K562 (cell line): ENCODE results near the gene CFL1. TPM values are rescaled to one million over a fixed set of nuclear protein-coding genes. Genes with fewer than 3 reads are reported as not detected.
A peak's percentile ranks its signal among the peaks of the same experiment; 100 is the strongest.

ENCODE experiments used
- CREB1 ChIP-seq, 2 experiments: sonication (generic) in 1 of 2; formaldehyde crosslinking in 1 of 2; IDR thresholded peaks; 2 replicates each; pipeline versions ENCODE4 v1.6.1 to v1.8.0; 2012 to 2022; ENCODE audit warnings: inconsistent platforms in 1 of 2, mild to moderate bottlenecking in 1 of 2, missing genetic modification reagents in 1 of 2, moderate library complexity in 1 of 2
- CREBBP ChIP-seq: IDR thresholded peaks from one replicate; pipeline ENCODE4 v1.6.1; 2012; ENCODE audit warnings: low read depth, mild to moderate bottlenecking, control low read depth, inconsistent platforms, low read length
- ESRRA ChIP-seq: fragments of 450-650 bp; IDR thresholded peaks from 2 replicates; pipeline ENCODE4 v1.6.1; 2014; ENCODE audit warnings: low read depth, mild to moderate bottlenecking, moderate library complexity, borderline replicate concordance
- FOXP1 ChIP-seq: sonication (generic); formaldehyde crosslinking; IDR thresholded peaks from 2 replicates; pipeline ENCODE4 v1.8.0; 2022; ENCODE audit warnings: mild to moderate bottlenecking, missing genetic modification reagents
- HCFC1 ChIP-seq: IDR thresholded peaks from 2 replicates; pipeline ENCODE4 v1.6.1; 2012; ENCODE audit warnings: low read depth, low read length, improper control_type of control experiment
- HDAC1 ChIP-seq, 2 experiments: fragments of 450-650 bp; IDR thresholded peaks; 2 replicates each; pipeline ENCODE4 v1.6.1; 2016 to 2017; ENCODE audit warnings: inconsistent platforms in 1 of 2, mild to moderate bottlenecking in 1 of 2, moderate library complexity in 1 of 2
- HMGN3 ChIP-seq: IDR thresholded peaks from 2 replicates; pipeline ENCODE4 v1.6.1; 2011; ENCODE audit warnings: borderline replicate concordance, low read depth, mild to moderate bottlenecking, mixed read lengths, low read length; ENCODE audit not compliant: insufficient read length; ENCODE audit errors: extremely low read depth
- MAFK ChIP-seq: IDR thresholded peaks from 2 replicates; pipeline ENCODE4 v1.6.1; 2011; ENCODE audit warnings: low read length, improper control_type of control experiment
- MYC ChIP-seq, 2 experiments: fragments of 250-450 bp in 1 of 2; sonication (Bioruptor Pico) in 1 of 2; IDR thresholded peaks; 2 replicates each; pipeline versions ENCODE4 v1.5.1 to v1.6.1; 2012 to 2021; ENCODE audit warnings: low read depth in 2 of 2, borderline replicate concordance in 1 of 2, improper control_type of control experiment in 1 of 2, low read length in 1 of 2, mild to moderate bottlenecking in 1 of 2, moderate library complexity in 1 of 2
- NEUROD1 ChIP-seq: fragments of 150-350 bp; IDR thresholded peaks from 2 replicates; pipeline ENCODE4 v1.6.1; 2014; ENCODE audit warnings: borderline replicate concordance, low read length, low read depth; ENCODE audit not compliant: partially characterized antibody
- POLR2B ChIP-seq: fragments of 450-650 bp; IDR thresholded peaks from 2 replicates; pipeline ENCODE4 v1.6.1; 2018; ENCODE audit warnings: low read depth; ENCODE audit not compliant: partially characterized antibody
- POLR2H ChIP-seq: IDR thresholded peaks from 2 replicates; pipeline ENCODE4 v1.6.1; 2016; ENCODE audit warnings: missing genetic modification characterization, low read depth, mild to moderate bottlenecking, control low read depth, missing compliant biosample characterization, moderate library complexity
- PRMT5 ChIP-seq: sonication (generic); formaldehyde crosslinking; IDR thresholded peaks from 2 replicates; pipeline ENCODE4 v1.5.0; 2020; ENCODE audit warnings: missing genetic modification reagents
- PRPF4 ChIP-seq: fragments of 200-400 bp; formaldehyde crosslinking; IDR thresholded peaks from one replicate; pipeline ENCODE4 v1.6.1; 2017; ENCODE audit warnings: low read length, low read depth, mild to moderate bottlenecking; ENCODE audit not compliant: insufficient read depth, poor library complexity, severe bottlenecking
- RBM39 ChIP-seq: fragments of 200-400 bp; formaldehyde crosslinking; optimal IDR thresholded peaks from 2 replicates; pipeline ENCODE3; 2018; ENCODE audit warnings: low read depth, low read length
- SMAD4 ChIP-seq: fragments of 250-450 bp; sonication (Bioruptor Pico); conservative IDR thresholded peaks from 2 replicates; pipeline ENCODE4 v1.8.0; 2021; ENCODE audit warnings: inconsistent platforms, mild to moderate bottlenecking, moderate library complexity
- SRSF7 ChIP-seq: fragments of 200-400 bp; formaldehyde crosslinking; optimal IDR thresholded peaks from 2 replicates; pipeline ENCODE3; 2017; ENCODE audit warnings: mild to moderate bottlenecking, low read depth, low read length
- STAT5B ChIP-seq: fragments of 250-450 bp; sonication (Bioruptor Pico); IDR thresholded peaks from 2 replicates; pipeline ENCODE4 v1.8.0; 2021; ENCODE audit warnings: mild to moderate bottlenecking, inconsistent platforms
- TAF7 ChIP-seq: fragments of 450-650 bp; IDR thresholded peaks from 2 replicates; pipeline ENCODE4 v1.6.1; 2016; ENCODE audit warnings: missing genetic modification characterization, missing compliant biosample characterization
- ZBTB7A ChIP-seq: IDR thresholded peaks from 2 replicates; pipeline ENCODE4 v1.6.1; 2011; ENCODE audit warnings: low read depth, mild to moderate bottlenecking, low read length, moderate library complexity, borderline replicate concordance; ENCODE audit not compliant: control insufficient read depth
- polyA plus RNA-seq, 8 experiments: library from polyadenylated mRNA; depleted of rRNA in 4 of 8; stranded (reverse) in 5 of 8; unstranded in 3 of 8; fragments of >200 nt; fragmentation: Nextera tagmentation in 2 of 8; fragmentation: Illumina TruSeq in 1 of 8; extraction: Ambion mirVana in 2 of 8; extraction: Trizol in 1 of 8; gene quantifications; 2 replicates each; pipeline versions ENCODE4 v1.2.1 to v1.2.3, GENCODE V29; 2011 to 2014; ENCODE audit warnings: inconsistent platforms in 1 of 8, missing spikeins in 1 of 8
- total RNA-seq, 7 experiments: library from RNA; depleted of rRNA in 6 of 7; stranded (reverse); fragments of >200 nt in 6 of 7; fragmentation: Illumina TruSeq in 2 of 7; extraction: Trizol in 2 of 7; gene quantifications; 2 replicates each; pipeline versions ENCODE4 v1.2.1 to v1.2.3, GENCODE V29; 2011 to 2021; ENCODE audit warnings: low replicate concordance in 1 of 7
- TF ChIP-seq, protein P1 (sequence below), 2 experiments: fragments of 150-350 bp in 1 of 2; IDR thresholded peaks; 2 replicates each; pipeline ENCODE4 v1.6.1; 2012 to 2016; ENCODE audit warnings: low read depth in 2 of 2, low read length in 2 of 2, mild to moderate bottlenecking in 1 of 2, moderate library complexity in 1 of 2
- TF ChIP-seq, protein P2 (sequence below): fragments of 250-450 bp; sonication (Bioruptor Pico); IDR thresholded peaks from 2 replicates; pipeline ENCODE4 v1.4.0; 2020; ENCODE audit warnings: mild to moderate bottlenecking

CFL1 gene
- total and polyA plus RNA-seq, 9 of the 15 experiments (the other 6 are each of a cell fraction or from before 2014, with no cell fraction given) = 105 to 1,101 (median 859) TPM

DNA sequence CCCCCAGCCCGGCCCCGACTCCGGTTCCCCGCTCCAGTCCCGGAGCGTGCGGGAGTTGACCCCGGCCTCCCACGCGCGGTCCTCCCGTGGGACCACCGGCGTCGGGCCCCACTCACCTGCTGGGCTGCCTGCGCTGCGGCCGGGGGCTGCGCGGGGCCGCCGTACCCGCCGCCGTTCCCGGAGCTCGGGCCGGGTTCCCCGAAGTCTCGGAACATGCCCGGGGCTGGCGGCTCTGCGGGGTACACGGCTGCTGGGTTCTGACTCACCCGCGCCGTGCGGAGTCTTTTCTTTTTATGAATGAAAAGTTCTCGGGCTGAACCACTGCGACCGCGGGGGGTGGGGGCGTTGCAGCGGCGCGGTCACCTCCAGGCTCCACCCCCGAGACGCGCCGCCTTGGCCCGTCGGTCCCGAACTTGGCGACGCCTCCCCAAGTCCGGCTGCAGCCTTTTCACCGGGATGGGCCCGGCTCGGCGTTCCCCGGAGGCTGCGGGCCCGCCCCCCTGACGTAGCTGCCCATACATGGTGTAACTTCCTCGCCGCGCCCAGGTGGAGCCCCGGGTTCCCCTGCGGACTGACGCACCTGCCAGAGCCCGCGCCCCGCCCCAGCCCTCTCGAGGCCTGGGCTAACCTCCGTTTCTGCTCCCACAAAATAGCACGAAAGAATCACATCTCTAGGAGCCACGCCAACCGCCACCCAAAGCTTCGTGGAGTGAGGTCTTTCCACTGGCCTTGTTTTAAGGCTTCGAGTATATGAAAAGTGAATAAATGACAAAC, 42.3 kb upstream of the CFL1 start, which contains the start of gene FOSL1 (continued):
- TF ChIP-seq, protein P1, sequence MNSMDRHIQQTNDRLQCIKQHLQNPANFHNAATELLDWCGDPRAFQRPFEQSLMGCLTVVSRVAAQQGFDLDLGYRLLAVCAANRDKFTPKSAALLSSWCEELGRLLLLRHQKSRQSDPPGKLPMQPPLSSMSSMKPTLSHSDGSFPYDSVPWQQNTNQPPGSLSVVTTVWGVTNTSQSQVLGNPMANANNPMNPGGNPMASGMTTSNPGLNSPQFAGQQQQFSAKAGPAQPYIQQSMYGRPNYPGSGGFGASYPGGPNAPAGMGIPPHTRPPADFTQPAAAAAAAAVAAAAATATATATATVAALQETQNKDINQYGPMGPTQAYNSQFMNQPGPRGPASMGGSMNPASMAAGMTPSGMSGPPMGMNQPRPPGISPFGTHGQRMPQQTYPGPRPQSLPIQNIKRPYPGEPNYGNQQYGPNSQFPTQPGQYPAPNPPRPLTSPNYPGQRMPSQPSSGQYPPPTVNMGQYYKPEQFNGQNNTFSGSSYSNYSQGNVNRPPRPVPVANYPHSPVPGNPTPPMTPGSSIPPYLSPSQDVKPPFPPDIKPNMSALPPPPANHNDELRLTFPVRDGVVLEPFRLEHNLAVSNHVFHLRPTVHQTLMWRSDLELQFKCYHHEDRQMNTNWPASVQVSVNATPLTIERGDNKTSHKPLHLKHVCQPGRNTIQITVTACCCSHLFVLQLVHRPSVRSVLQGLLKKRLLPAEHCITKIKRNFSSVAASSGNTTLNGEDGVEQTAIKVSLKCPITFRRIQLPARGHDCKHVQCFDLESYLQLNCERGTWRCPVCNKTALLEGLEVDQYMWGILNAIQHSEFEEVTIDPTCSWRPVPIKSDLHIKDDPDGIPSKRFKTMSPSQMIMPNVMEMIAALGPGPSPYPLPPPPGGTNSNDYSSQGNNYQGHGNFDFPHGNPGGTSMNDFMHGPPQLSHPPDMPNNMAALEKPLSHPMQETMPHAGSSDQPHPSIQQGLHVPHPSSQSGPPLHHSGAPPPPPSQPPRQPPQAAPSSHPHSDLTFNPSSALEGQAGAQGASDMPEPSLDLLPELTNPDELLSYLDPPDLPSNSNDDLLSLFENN (IDR thresholded peaks at IDR 0.05; ENCODE audit: low read depth in 2 of 2, low read length in 2 of 2) = peak in 1 of 2 experiments; percentile 67; a peak in 1 of 4 replicates
- peak; percentile 74 for TF ChIP-seq FOXP1 (CRISPR knock-in tag)
- peak; percentile 91 for TF ChIP-seq HMGN3
- TF ChIP-seq POLR2B = peak; percentile 82
- TF ChIP-seq HDAC1 (IDR thresholded peaks at IDR 0.05) = peak in 1 of 2 experiments; percentile 63; a peak in 1 of 4 replicates
- TF ChIP-seq SRSF7 = peak; percentile 33
- peak; percentile 86 for TF ChIP-seq CREB1 (IDR thresholded peaks at IDR 0.05)
- peak; percentile 86 for TF ChIP-seq CREB1 (CRISPR knock-in tag; IDR thresholded peaks at IDR 0.05)
- TF ChIP-seq, protein P2, sequence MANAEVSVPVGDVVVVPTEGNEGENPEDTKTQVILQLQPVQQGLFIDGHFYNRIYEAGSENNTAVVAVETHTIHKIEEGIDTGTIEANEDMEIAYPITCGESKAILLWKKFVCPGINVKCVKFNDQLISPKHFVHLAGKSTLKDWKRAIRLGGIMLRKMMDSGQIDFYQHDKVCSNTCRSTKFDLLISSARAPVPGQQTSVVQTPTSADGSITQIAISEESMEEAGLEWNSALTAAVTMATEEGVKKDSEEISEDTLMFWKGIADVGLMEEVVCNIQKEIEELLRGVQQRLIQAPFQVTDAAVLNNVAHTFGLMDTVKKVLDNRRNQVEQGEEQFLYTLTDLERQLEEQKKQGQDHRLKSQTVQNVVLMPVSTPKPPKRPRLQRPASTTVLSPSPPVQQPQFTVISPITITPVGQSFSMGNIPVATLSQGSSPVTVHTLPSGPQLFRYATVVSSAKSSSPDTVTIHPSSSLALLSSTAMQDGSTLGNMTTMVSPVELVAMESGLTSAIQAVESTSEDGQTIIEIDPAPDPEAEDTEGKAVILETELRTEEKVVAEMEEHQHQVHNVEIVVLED (CRISPR knock-in tag) = no peak; the same call in 1 of the 2 replicates
- TF ChIP-seq SMAD4 (CRISPR knock-in tag) = peak; percentile 86
- no peak for TF ChIP-seq CREBBP
- TF ChIP-seq MYC (IDR thresholded peaks at IDR 0.05; ENCODE audit: low read depth, low read length) = peak; percentile 79
- TF ChIP-seq MYC (CRISPR knock-in tag; IDR thresholded peaks at IDR 0.05; ENCODE audit: borderline replicate concordance, low read depth) = no peak
- peak; percentile 83 for TF ChIP-seq ZBTB7A
- no peak for TF ChIP-seq TAF7 (tag)
- no peak for TF ChIP-seq STAT5B (CRISPR knock-in tag)
- peak; percentile 90 for TF ChIP-seq PRPF4
- peak; percentile 52 for TF ChIP-seq NEUROD1
- no peak for TF ChIP-seq PRMT5 (CRISPR knock-in tag)
- TF ChIP-seq HCFC1 = peak; percentile 21; the same call in 1 of the 2 replicates
- no peak for TF ChIP-seq RBM39
- TF ChIP-seq ESRRA = peak; percentile 85
- TF ChIP-seq MAFK = no peak
- peak; percentile 94 for TF ChIP-seq POLR2H
